DMS153 treated with DMSO at 0.1 percent for 48 hours (cell line): ENCODE measurements around the gene FTO.

Source experiments
- DNase-seq: peaks from one replicate; lab custom pipeline; 2025; ENCODE audit not compliant: unreplicated experiment; lab: John Stamatoyannopoulos, UW

The FTO gene

GRCh38 chr16:53924331-53925106 is 220.6 kb downstream of the FTO start:
- no peak for DNase-seq

GRCh38 chr16:53925107-53925410 is 221.1 kb downstream of the FTO start:
- DNase-seq: no peak

DNA sequence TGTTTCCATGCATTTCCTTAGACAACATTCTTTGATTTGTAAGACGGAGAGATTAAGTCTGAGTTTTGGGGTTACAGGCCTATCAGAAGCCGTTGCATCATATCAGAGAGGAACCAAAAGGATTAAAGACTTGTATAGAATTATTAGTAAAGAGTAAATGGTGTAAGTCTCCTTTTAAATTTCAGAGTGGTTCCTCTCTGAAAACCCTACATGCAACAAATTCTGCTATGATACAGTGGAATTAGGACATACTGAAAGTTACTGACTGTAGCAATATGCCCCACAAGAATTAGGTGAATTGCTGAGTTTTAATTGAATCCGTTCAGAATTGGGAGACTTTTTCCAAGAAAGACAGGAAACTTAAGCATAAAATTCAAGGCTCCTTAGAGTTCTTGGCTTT is 221.6 kb downstream of the FTO start:
- no peak for DNase-seq

DNA sequence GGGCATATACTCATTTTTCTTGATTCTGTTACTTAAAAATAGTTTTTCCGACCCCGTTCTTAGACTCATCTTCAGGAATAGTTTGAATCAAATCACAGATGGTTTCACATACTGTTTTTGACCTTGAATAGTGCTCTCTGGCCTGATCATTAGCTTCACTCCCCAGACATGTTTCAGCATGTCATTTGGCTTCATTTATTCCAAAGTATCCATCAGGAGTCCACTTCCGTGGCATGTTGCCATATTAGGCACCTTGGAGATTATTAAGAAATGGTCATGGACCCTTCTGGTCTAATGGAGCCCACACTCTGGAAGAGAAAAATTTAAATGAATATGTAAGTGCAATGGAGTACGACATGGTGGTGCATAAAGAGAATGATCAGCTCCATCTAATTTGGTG is 222.3 kb downstream of the FTO start:
- no peak for DNase-seq

DNA sequence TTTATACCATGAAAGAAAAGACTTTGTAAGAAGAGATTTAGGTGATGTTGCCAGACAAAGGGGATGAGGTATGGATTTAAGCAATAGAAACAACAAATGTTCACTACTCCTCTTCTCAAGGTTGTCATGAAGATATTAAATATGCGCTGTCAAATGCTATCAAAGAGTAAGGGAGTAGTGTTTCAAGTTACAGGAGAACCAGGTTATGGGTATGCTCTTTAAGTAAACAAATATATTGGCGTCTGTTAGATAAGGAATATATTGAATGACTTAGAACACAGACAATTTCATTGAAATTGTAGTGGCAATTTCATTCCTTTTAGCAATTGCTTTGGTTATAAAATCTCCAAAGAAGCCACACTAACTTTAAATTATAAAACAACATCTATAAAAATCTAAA is 229.0 kb downstream of the FTO start:
- DNase-seq: no peak

DNA sequence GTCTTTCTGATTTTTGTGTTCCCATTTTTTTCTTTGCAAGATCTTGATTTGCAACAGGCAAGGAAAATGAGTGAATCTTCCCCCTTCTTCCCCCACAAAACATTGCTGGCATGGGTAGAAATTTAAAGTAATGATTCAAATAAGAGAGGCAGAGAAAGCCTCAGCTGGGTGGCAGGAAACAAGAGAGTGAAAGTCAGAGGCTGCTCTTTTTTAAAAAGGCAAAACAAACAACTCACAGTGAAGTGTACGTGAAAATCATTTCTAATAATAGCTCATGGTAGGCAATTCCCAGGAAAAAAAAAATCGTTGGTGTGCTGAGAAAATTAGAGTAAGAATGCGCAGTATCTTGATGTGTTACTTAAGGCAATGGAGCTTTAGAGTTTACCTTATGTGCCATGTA is 229.5 kb downstream of the FTO start:
- no peak for DNase-seq

DNA sequence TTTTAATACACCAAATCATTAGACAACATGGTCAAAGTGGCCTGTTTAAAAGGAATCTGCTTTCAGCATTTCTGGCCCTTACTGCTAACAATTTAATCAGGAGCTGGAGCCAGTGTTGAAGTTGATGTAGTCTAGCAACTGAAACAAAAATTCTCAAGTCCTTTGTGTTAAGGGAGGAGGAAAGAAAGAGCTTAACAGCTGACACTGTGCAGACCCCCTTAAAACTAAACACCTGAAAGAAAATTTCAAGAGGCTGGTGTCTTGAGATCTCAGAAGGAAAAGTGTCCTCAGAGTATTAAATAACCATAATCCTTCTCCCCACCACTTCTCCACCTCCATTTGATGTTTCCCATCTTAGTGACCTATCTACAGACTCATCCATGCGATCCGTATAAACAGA is 232.1 kb downstream of the FTO start:
- no peak for DNase-seq

DNA sequence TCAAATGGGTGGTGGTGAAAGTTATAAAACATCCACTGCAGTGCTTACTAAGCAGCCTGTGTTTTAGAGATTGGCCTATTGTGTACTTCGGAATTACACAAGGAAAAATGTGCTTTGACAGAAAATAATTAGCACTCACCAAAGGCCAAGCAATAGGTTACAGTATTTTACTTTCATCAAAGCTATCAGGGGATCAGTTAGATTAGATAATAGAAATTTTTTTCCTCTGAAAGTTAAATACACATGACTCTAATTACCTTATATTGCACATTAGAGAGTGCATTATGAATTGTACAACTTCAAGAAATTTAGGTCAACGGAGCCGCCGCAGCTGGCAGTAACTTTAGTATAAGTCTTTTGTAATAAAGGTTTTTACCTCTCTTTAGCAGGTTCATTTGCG is 232.6 kb downstream of the FTO start:
- DNase-seq: no peak

DNA sequence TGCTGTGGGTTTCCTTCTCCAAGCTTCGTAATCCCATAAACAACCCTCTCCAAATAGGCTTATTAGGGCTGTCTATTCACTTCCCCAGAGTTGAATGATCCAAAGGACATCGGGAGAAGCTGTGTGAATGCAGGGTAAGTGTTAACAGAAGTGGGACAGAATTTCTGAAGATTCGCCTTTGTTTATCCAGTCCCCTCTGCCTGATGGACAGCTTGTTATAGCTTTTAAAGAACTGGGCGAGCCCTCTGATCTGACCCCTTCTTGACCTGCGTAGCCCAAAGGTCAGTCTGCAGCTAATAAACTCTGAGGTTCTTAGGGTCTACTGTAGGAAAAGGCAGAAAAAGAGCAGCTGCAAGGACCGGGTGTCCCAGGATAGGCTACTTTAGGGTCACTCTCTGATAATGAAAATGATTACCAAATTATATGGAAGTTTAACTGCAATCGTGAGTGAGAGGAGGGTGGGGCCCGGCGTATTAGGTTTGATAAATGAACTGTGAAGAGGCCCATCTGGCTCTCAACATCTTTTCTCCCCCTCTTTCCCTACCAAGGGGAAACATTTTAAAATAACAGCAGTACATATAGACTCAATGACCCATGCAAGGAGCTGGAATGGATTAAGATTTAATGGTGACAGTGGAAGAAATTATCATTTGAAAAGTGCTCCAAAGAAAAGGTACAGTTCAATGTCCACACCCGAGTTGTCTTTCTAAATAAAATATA is 233.4 kb downstream of the FTO start:
- no peak for DNase-seq

DNA sequence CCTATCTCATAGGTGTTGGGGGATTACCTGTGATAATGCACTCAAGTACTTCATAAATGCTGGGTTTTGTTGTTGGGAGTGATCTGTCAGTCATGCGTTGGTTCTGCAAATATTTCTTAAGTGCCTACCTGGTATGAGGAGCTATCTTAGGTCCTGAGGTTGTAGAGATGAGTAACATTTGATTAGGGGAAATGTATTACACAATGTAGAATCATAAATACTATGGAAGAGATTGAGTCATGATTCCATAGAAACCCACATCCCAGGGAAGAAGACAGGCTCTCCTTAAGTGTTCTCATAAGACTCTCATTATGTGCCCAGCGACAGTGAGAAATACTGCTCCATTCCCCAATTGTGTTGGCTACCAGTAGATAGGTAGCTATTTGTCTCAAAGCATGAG is 240.1 kb downstream of the FTO start:
- DNase-seq: no peak

GRCh38 chr16:53945996-53946395 is 242.0 kb downstream of the FTO start:
- DNase-seq: no peak

GRCh38 chr16:53946746-53947386 is 242.9 kb downstream of the FTO start:
- no peak for DNase-seq

- no peak for DNase-seq
These were observed 243.7 kb downstream of the FTO start for GRCh38 chr16:53947642-53948041.

DNA sequence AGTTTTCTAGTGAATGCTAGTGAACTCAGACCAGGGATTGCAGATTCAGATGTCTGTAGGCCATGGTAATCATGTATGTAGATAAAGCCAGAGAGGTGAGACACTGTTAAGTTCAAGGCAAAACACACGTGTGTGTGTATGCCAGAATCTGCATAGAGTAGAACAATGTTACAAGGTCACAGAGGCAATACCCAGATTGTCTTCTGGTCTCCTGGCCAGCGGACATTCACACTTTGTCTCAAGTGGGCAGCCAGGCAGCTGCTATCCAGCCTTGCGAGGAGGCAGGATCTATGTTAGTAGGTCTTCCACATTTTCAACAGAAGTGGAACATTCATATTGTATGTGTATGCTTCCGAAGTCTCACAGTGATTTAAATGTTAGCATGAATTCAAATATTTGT is 244.4 kb downstream of the FTO start:
- DNase-seq: no peak

GRCh38 chr16:53948734-53949430 is 244.9 kb downstream of the FTO start:
- DNase-seq: no peak

- peak; percentile 5 for DNase-seq
These were observed 245.9 kb downstream of the FTO start for GRCh38 chr16:53949715-53950410.

DNA sequence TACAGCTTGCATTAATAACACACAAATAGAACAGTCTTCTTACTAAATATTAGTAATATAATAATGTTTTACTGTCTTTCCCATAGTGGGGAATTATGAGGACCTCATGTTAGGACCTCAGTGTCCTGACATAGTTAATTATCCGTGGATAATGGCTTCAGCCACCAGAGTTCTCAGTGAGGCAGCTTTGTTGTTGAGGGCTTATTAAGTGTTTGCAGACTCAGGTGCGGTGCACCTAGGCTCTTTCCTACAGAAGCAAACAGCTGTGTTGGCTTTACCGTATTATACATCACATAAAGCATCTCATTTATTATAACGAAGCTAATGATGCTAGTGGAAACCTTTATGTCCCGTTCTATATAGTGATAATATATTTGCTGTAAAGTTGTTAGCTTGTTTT is 246.7 kb downstream of the FTO start:
- peak; percentile 50 for DNase-seq

- DNase-seq: no peak
These were observed 248.6 kb downstream of the FTO start for GRCh38 chr16:53952215-53953208.

GRCh38 chr16:53953336-53953735 is 249.4 kb downstream of the FTO start:
- DNase-seq: no peak
